Cardiac fibroblast (primary cell): Measurements from ENCODE around the gene CARD11.

Experiments
- DNase-seq, 2 donors: peaks; one replicate each; pipeline versions ENCODE4 v3.0.0 to v3.0.0-alpha.2; 2010; ENCODE audit warnings: low read depth in 2 of 2
- H3K4me3 ChIP-seq, 2 donors: replicated peaks in 1 of 2; 1 replicate in 1 of 2; 2 replicates in 1 of 2; pipeline ENCODE4 v1.5.1; 2011; ENCODE audit warnings: low read depth in 2 of 2, low read length in 2 of 2, mild to moderate bottlenecking in 2 of 2, moderate library complexity in 1 of 2
- TF ChIP-seq, protein P1 (sequence below): IDR thresholded peaks from one replicate; pipeline ENCODE4 v1.5.1; 2011; ENCODE audit warnings: low read depth, mild to moderate bottlenecking, low read length, inconsistent platforms

The CARD11 gene

DNA sequence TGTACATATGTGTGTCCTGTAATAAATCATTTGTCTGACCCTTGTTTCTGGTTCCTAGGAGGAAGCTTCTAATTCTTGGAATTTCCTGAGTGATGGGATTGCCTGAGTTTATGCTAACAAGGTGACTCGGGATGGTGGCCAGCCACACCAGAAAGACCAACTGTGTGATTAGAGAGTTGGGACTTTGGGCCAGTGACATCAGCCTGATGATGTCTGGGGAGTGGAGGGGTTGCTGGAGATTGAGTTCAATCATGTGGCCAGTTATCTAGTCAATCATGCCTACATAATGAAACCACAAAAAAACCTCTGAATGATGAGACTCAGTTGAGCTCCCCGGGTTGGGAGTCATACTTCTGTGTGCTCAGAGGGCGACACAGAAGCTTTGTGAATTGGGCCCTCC lies 23.5 kb upstream of the CARD11 start:
- DNase-seq = no peak
- TF ChIP-seq, protein P1, sequence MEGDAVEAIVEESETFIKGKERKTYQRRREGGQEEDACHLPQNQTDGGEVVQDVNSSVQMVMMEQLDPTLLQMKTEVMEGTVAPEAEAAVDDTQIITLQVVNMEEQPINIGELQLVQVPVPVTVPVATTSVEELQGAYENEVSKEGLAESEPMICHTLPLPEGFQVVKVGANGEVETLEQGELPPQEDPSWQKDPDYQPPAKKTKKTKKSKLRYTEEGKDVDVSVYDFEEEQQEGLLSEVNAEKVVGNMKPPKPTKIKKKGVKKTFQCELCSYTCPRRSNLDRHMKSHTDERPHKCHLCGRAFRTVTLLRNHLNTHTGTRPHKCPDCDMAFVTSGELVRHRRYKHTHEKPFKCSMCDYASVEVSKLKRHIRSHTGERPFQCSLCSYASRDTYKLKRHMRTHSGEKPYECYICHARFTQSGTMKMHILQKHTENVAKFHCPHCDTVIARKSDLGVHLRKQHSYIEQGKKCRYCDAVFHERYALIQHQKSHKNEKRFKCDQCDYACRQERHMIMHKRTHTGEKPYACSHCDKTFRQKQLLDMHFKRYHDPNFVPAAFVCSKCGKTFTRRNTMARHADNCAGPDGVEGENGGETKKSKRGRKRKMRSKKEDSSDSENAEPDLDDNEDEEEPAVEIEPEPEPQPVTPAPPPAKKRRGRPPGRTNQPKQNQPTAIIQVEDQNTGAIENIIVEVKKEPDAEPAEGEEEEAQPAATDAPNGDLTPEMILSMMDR = no peak
- H3K4me3 ChIP-seq = no peak overlapping the region

DNA sequence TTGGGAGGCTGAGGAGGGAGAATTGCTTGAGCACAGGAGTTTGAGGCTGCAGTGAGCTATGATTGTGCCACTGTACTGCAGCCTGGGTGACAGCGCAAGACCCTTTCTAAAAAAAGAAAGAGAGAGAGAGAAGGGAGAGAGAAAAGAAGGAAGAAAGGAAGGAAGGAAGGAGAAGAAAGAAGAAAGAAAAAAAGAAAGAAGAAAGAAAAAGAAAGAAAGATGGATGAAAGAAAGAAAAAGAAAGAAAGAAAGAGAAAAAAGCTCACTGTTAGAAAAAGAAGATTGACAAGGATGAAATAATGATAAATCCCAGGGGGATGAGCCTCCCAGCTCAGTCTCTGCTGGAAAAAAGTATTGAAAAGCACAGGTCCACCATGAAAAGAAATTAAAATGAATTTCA lies 22.8 kb upstream of the CARD11 start:
- no peak for DNase-seq
- H3K4me3 ChIP-seq = no peak overlapping the region
- TF ChIP-seq, protein P1 = no peak

DNA sequence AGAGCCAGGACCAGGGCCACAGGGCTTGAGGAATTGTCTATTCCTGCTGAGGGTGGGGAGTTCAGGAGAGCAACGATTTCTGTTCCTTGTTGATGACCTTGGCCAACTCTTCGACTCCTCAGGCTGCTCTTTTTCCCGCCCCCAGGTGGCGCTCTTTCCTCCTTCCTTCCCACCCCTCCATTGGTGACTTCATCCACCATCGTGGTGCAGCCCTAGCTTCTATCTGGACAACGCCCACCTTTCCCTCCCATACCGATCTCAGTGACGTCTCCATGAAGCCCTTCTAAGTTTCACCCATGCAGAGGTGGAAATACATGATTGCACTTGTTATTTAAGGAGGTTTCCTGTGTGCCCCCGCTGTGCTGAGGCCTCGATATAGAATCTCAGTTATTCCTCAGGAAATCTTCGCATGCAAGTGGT lies 22.1 kb upstream of the CARD11 start:
- TF ChIP-seq, protein P1 = peak; percentile 51
- no peak overlapping the region for H3K4me3 ChIP-seq
- DNase-seq = peak; percentile 2 to 24

DNA sequence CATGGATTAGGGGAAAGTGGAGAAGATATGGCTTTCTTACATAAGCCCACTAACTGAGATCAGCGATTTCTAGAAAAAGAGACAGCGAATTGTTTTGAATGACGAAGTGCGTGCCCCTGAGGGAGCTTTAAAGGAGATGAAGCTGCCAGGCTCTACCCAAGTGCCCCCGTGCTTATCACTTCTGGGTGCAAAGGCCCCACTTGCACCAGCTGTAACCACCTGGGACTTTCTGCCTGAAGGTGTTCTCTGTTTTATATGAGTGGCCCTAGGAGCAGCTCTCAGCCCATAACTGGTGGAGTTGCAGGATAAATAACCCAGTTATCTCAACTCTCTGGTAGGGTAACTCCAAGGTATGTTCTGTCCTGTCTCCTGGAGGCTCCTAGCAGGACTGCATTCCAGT lies 20.4 kb upstream of the CARD11 start:
- no peak for DNase-seq
- TF ChIP-seq, protein P1 = no peak
- H3K4me3 ChIP-seq = no peak overlapping the region

DNA sequence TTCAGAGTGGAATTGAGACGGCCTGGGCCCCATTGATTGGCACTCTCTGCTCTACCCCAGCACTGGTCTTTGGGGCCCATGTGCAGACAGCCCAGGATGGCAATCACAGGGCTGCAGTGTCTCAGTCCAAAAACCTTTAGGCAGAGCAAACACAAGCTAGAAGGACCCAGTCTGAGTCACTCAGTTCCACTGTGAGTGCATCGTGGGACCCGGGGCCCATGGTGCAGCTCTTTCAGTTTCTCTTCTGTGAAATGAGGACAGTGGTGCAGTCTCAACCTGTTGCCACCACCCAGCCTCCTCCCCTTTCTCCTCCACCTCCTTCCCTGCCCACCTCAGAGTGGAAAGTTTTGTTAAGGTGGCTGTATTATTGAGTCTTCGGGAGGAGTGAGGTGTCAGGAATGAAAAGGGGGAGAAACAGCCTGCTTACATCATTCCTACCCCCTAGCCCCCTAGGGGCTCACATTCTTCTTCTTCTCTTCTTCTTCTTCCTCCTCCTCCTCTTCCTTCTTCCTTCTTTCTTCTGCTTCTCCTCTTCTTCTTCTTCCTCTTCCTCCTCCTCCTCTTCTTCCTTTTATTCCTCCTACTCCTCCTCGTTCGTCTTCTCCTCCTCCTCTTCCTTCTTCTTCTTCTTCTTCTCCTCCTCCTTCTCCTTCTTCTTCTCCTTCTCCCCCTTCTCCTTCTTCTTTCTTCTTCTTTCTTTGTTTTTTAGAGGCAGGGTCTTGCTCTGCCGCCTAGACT lies 19.5 kb upstream of the CARD11 start:
- no peak overlapping the region for H3K4me3 ChIP-seq
- DNase-seq = no peak
- TF ChIP-seq, protein P1 = no peak

DNA sequence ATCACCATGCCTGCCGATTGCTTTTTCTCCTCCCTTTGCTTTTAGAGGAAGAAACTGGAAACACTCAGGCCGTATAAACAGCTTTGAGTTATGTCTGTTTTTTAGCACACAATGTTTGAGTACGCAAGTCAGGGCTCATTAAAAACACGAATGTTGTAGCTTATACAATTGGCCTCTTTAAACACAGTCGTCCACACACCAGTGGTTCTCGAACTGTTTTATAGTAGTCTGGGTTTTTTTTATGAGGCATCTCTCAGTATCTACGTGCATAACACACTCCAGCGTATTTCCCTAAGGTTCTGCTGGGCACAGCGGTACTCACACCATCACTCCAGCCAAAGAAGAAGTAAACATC lies 13.4 kb upstream of the CARD11 start:
- TF ChIP-seq, protein P1 = no peak
- no peak overlapping the region for H3K4me3 ChIP-seq
- DNase-seq = no peak
